ENCODE data around the gene SNRPD1.
"Not testable (repeated sequence)": the region's sequence is repeated elsewhere in the genome, so short reads cannot be mapped to it uniquely, and the experiment has no call there.

The SNRPD1 gene

GRCh38 chr18:21612125-21613039 is at the start of gene SNRPD1:
SNRPD1 (plus strand) TSS chr18:21612314; CDS start chr18:21612430, 116 bp downstream.
- DNase-seq, result peak; percentile 94

GRCh38 chr18:21571772-21572171 is 40.3 kb upstream of the SNRPD1 start:
- no peak for DNase-seq

GRCh38 chr18:21575656-21576055 is 36.5 kb upstream of the SNRPD1 start:
- no peak for DNase-seq

GRCh38 chr18:21584391-21584790 is 27.7 kb upstream of the SNRPD1 start:
- DNase-seq, result no peak

- not testable (repeated sequence) for DNase-seq
Observed at GRCh38 chr18:21592361-21592760, 19.8 kb upstream of the SNRPD1 start.

- no peak for DNase-seq
Observed at GRCh38 chr18:21593540-21594257, 18.4 kb upstream of the SNRPD1 start.

- DNase-seq, result no peak
Observed at GRCh38 chr18:21597620-21598019, 14.5 kb upstream of the SNRPD1 start.

GRCh38 chr18:21598726-21599584 is 13.2 kb upstream of the SNRPD1 start:
- DNase-seq, result peak; percentile 13

GRCh38 chr18:21599585-21600525 is 12.3 kb upstream of the SNRPD1 start:
- DNase-seq, result peak; percentile 85

GRCh38 chr18:21600526-21601410 is 11.3 kb upstream of the SNRPD1 start, which contains the start of gene ESCO1:
ESCO1 (minus strand) TSS chr18:21600704; CDS start chr18:21574843, 25,861 bp downstream.
- DNase-seq, result peak; percentile 97

GRCh38 chr18:21602299-21602587 is 9.9 kb upstream of the SNRPD1 start:
- no peak for DNase-seq

GRCh38 chr18:21604671-21605070 is 7.4 kb upstream of the SNRPD1 start:
- DNase-seq, result peak; percentile 23

GRCh38 chr18:21605213-21605612 is 6.9 kb upstream of the SNRPD1 start:
- peak; percentile 7 for DNase-seq

- DNase-seq, result peak; percentile 41
Observed at GRCh38 chr18:21611401-21612124, 551 bp upstream of the SNRPD1 start.

- DNase-seq, result not testable (repeated sequence)
Observed at GRCh38 chr18:21621640-21622039, 9.5 kb downstream of the SNRPD1 start.

- no peak for DNase-seq
Observed at GRCh38 chr18:21629089-21629832, 17.1 kb downstream of the SNRPD1 start.

- peak; percentile 7 for DNase-seq
Observed at GRCh38 chr18:21632393-21632792, 20.3 kb downstream of the SNRPD1 start.

- DNase-seq, result no peak
Observed at GRCh38 chr18:21634588-21635199, 22.6 kb downstream of the SNRPD1 start.

GRCh38 chr18:21636769-21637168 is 24.7 kb downstream of the SNRPD1 start:
- DNase-seq, result no peak
